Mesothelial cell of epicardium (in vitro differentiated cells): ENCODE measurements around the gene C14orf132. TPM values are rescaled to one million over a fixed set of nuclear protein-coding genes. Genes with fewer than 3 reads are reported as not detected.

Experiments used
- DNase-seq, 2 experiments: peaks; one replicate each; pipeline ENCODE4 v3.0.0; 2021; ENCODE audit warnings: low spot score in 2 of 2; ENCODE audit not compliant: unreplicated experiment in 2 of 2
- H3K27ac Mint-ChIP-seq: 2 replicates; pipeline ENCODE4 v1.8.0; 2021; ENCODE audit warnings: mixed read lengths
- H3K27me3 Mint-ChIP-seq: 2 replicates; pipeline ENCODE4 v1.8.0; 2021; ENCODE audit warnings: low read depth, mixed read lengths
- H3K36me3 Mint-ChIP-seq: 2 replicates; pipeline ENCODE4 v1.8.0; 2021; ENCODE audit warnings: mixed read lengths
- H3K4me1 Mint-ChIP-seq: 2 replicates; pipeline ENCODE4 v1.8.0; 2021; ENCODE audit warnings: mixed read lengths
- H3K4me3 Mint-ChIP-seq: 2 replicates; pipeline ENCODE4 v1.8.0; 2021; ENCODE audit warnings: mild to moderate bottlenecking, moderate library complexity, mixed read lengths
- H3K9me3 Mint-ChIP-seq: 2 replicates; pipeline ENCODE4 v1.8.0; 2021; ENCODE audit warnings: mixed read lengths
- total RNA-seq: library from RNA; stranded (reverse); gene quantifications from 3 replicates; pipeline ENCODE4 v1.2.1, GENCODE V29; 2021
- TF ChIP-seq, protein P1 (sequence below): fragments of 200-600 bp; sonication (generic); IDR thresholded peaks from one replicate; pipeline ENCODE4 v1.5.0; 2021; ENCODE audit warnings: antibody characterized with exemption; ENCODE audit not compliant: unreplicated experiment

C14orf132 gene
- total RNA-seq, 1 donor from 2014 or later = 40.6 TPM

DNA sequence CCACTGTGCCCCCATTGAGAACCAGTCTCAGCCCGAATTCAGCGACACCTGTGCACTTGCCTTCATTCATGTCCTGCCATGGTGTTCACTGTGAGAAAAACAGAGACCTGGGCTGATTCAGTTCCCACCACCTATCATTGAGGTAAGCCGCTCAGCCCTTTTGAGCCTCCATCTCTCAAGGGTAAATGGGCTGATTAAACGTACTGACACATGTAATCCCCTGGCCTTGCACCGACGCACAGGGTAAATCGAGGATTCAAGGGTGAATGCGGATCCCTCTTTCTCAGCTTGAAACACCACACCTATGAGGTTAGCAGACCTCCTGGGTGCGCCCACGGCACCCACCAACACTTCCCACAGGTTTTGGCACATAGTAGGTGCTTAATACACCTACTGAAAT lies 69.7 kb downstream of the C14orf132 start:
- no peaks in the 10 kb centered on the region for H3K36me3 Mint-ChIP-seq
- TF ChIP-seq, protein P1, sequence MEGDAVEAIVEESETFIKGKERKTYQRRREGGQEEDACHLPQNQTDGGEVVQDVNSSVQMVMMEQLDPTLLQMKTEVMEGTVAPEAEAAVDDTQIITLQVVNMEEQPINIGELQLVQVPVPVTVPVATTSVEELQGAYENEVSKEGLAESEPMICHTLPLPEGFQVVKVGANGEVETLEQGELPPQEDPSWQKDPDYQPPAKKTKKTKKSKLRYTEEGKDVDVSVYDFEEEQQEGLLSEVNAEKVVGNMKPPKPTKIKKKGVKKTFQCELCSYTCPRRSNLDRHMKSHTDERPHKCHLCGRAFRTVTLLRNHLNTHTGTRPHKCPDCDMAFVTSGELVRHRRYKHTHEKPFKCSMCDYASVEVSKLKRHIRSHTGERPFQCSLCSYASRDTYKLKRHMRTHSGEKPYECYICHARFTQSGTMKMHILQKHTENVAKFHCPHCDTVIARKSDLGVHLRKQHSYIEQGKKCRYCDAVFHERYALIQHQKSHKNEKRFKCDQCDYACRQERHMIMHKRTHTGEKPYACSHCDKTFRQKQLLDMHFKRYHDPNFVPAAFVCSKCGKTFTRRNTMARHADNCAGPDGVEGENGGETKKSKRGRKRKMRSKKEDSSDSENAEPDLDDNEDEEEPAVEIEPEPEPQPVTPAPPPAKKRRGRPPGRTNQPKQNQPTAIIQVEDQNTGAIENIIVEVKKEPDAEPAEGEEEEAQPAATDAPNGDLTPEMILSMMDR = no peak
- no peak for DNase-seq
- no peaks in the 10 kb centered on the region for H3K27me3 Mint-ChIP-seq
- no peak overlapping the region for H3K27ac Mint-ChIP-seq
- no peak overlapping the region for H3K4me3 Mint-ChIP-seq
- peaks cover 8% of the 10 kb centered on the region for H3K9me3 Mint-ChIP-seq
- peaks cover 27% of the 10 kb centered on the region for H3K4me1 Mint-ChIP-seq

GRCh38 chr14:96109596-96110355 lies 70.6 kb downstream of the C14orf132 start:
- TF ChIP-seq, protein P1 = no peak
- Mint-ChIP-seq H3K27me3 (no peaks in the 10 kb centered on the region), H3K27ac (no peak overlapping the region), H3K9me3 (peaks cover 16% of the 10 kb centered on the region), H3K4me1 (peaks cover 27% of the 10 kb centered on the region), H3K4me3 (no peak overlapping the region), H3K36me3 (peaks cover 7% of the 10 kb centered on the region)
- no peak for DNase-seq

- H3K4me1 Mint-ChIP-seq = peaks cover 18% of the 10 kb centered on the region
- DNase-seq = no peak
- peaks cover 16% of the 10 kb centered on the region for H3K9me3 Mint-ChIP-seq
These were observed 72.9 kb downstream of the C14orf132 start for GRCh38 chr14:96112032-96112431.

DNA sequence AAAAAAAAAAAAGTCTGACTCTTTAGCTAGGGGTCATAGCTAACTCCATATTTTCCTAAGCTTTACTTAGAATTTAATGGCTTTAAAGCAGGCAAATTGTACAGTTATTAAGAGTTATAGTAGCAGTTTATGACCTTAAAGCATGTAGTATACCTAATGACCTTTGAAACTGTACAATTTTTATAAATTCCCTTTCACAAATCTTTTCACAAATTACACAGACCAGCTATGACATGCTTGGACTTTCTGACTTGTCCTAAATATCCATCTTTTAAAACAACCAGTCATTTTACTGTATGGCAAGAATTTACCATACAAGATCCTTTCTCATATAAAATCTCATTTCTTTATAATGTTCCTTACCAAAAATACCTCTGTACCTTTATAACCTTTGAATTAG lies 74.8 kb downstream of the C14orf132 start:
- Mint-ChIP-seq H3K9me3 (peaks cover 16% of the 10 kb centered on the region), H3K27me3 (no peaks in the 10 kb centered on the region), H3K4me1 (peaks cover 30% of the 10 kb centered on the region), H3K36me3 (peaks cover 9% of the 10 kb centered on the region), H3K27ac (no peak overlapping the region), H3K4me3 (no peak overlapping the region)
- DNase-seq = no peak
- TF ChIP-seq, protein P1 = no peak

More at GRCh38 chr14:96112032-96112431, 72.9 kb downstream of the C14orf132 start:
- TF ChIP-seq, protein P1 = no peak
- peaks cover 9% of the 10 kb centered on the region for H3K36me3 Mint-ChIP-seq
- no peak overlapping the region for H3K4me3 Mint-ChIP-seq
- no peak overlapping the region for H3K27ac Mint-ChIP-seq
- H3K27me3 Mint-ChIP-seq = no peaks in the 10 kb centered on the region

DNA sequence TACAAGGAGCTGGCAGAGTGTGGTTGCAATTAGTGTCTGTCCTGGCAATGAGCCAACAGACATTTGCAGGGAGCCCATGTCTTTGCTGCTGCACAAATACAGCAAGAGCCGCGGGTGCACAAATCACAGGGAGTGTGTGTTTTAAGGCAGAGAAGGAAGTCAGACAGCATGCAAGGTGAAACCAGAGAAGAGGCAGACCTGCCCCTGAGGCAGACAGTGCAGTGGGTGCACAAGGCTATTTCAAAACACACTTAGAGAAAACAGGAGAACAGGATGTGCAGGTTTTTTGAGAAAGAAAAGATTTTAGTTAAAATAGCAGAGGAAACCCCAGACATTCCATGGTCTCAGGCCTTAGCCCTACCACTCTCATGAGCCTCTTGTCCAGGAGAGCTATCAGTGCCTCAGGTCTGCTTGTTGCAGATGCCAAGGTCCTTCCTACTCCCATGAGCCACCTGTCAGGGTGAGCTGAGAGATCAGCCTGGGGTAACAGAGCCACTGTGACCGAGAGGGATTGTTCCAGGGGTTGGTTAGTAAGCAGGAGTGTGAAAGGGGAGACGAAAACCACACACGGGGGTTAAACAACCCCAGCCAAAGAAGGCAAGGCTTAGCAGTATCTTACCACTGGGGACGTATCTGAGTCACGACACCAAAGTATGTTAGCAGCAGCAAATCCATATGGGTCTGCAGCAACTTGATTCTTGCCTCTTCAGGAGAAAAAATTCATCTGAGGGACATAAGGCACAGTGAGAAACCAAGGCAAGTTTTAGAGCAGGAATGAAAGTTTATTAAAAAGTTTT lies 78.1 kb downstream of the C14orf132 start:
- Mint-ChIP-seq H3K27ac (peak overlapping the region; percentile 94), H3K9me3 (peaks cover 16% of the 10 kb centered on the region), H3K27me3 (no peaks in the 10 kb centered on the region), H3K4me1 (peaks cover 57% of the 10 kb centered on the region), H3K4me3 (no peak overlapping the region), H3K36me3 (peaks cover 9% of the 10 kb centered on the region)
- peak in 1 of 2 experiments; percentile 55 for DNase-seq
- TF ChIP-seq, protein P1 = no peak
